ENCODE measurements around the gene SENP2.

DNA sequence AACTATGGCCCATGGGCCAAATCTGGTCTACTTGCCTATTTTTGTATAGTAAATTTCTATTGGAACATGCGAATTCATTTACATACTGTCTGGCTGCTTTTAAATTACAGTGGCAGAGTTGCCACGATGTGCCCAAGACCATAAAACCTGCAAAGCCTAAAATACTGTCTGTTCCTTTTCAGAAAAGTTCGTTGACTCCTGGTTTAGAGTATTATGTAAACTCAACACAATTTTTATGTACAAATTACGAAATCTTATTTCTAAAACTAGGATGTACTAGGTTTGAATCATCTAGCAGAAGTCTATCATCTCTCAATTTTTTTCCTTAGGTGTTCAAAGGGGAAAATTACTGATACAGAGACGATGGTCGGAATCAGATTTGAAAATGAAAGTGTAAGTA is 26.9 kb downstream of the SENP2 start:
- TF ChIP-seq CTCF (IDR thresholded peaks at IDR 0.05), result no peak
- TF ChIP-seq POLR2A (IDR thresholded peaks at IDR 0.05), result no peak

All from breast epithelium (tissue), 3 donors.